IPS DF 6.9 (cell line): ENCODE data around the gene ZNF224.
"Not testable (repeated sequence)": the region's sequence is repeated elsewhere in the genome, so short reads cannot be mapped to it uniquely, and the experiment has no call there.

ENCODE experiments used
- DNase-seq: peaks from one replicate; pipeline ENCODE4 v3.0.0-alpha.2; 2013; ENCODE audit warnings: low read depth, low spot score
- H3K27ac ChIP-seq: one replicate; pipeline ENCODE4 v1.5.1; 2013; ENCODE audit warnings: low read length, control low read depth
- H3K27me3 ChIP-seq: 2 replicates; pipeline ENCODE4 v1.6.1; 2013; ENCODE audit warnings: mild to moderate bottlenecking, low read length; ENCODE audit not compliant: control insufficient read depth, insufficient read depth
- H3K36me3 ChIP-seq: 2 replicates; pipeline ENCODE4 v1.6.1; 2013; ENCODE audit warnings: low read length; ENCODE audit not compliant: control insufficient read depth, insufficient read depth
- H3K4me1 ChIP-seq: 2 replicates; pipeline ENCODE4 v1.6.1; 2013; ENCODE audit warnings: low read length; ENCODE audit not compliant: control insufficient read depth, insufficient read depth
- H3K4me3 ChIP-seq: 2 replicates; pipeline ENCODE4 v1.5.1; 2013; ENCODE audit warnings: mild to moderate bottlenecking, low read length
- H3K9me3 ChIP-seq: 2 replicates; pipeline ENCODE4 v1.6.1; 2013; ENCODE audit warnings: low read length, inconsistent platforms; ENCODE audit not compliant: control insufficient read depth, insufficient read depth
- WGBS: extraction: QIAGEN DNeasy Blood & Tissue Kit; methylation state at CpG from one replicate; pipeline ENCODE4 v1.1.7; 2013; ENCODE audit warnings: mixed read lengths, missing lambda C conversion rate; ENCODE audit not compliant: insufficient read length, insufficient coverage; 5-methylcytosine and 5-hydroxymethylcytosine counted together

Gene ZNF224

DNA sequence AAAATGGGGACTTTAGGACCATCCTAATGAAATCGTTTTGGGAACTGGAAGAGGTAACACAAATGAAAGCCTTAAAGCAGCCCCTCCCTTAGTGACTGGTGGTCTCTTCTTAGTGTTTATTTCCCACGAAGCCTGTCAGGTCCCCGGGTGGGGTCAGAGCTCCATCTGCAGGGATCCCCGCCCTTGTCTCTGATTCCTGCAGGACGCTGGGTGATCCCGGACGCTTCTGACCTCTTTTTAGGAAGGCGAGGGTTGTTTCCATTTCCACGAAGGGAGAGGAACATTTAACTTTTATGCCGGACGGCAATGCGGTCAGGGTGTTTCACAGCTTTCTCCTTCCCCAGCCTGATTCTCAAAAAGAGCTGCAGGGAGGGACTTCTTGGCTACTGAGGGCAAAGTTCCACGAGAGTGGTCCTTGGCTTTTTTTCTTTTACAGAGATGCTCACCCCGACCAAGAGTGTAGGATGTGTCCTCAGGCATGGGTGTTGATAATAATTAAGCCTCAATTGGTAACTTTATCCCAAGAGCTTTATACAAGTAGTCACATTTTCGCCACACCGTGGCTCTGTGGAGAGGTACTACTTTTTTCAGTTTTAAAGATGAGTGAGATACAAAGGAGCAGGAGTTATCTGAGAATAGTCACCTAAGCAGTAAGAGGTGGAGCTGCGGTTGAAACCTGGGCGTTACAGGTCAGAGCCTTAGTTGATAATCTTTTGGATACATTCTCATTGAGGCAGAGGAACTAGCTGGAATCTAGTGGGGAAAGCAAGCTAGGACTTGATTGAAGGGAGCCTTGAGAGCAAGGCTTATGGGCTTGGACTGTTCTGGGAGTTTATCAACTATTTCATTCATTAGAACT lies 21.4 kb upstream of the ZNF224 start:
- no peaks in the 10 kb centered on the region for H3K36me3 ChIP-seq
- WGBS, result no CpG with 5 or more reads among the region's 18 CpGs
- DNase-seq, result no peak

DNA sequence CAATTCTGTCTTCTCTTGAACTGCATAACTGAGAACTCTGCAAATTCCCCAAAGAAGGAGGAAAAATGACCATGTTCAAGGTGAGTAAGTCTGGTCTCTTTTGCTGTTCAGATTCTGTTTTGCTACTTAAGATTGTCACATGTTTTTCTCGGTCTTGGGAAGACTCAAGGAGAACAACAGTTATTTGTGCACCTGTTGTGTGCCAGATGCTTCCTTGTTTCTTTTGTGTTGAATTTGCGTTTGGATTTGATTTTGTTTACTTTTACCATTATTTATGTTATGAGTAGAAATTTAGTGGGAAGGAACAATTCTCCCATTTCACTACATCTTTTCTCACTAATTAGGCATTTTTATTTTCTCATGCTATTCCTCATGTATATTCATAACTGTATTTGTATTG lies 17.8 kb upstream of the ZNF224 start:
- WGBS, result no CpG with 5 or more reads among the region's 2 CpGs
- Histone ChIP-seq H3K4me1 (no peaks in the 10 kb centered on the region; the same call in 1 of the 2 replicates), H3K36me3 (no peaks in the 10 kb centered on the region), H3K4me3 (no peak overlapping the region), H3K9me3 (no peaks in the 10 kb centered on the region), H3K27ac (no peak overlapping the region), H3K27me3 (no peaks in the 10 kb centered on the region)
- DNase-seq, result no peak

More for the DNA sequence above, 21.4 kb upstream of the ZNF224 start:
- Histone ChIP-seq H3K4me1 (no peaks in the 10 kb centered on the region; the same call in 1 of the 2 replicates), H3K27me3 (no peaks in the 10 kb centered on the region), H3K4me3 (peak overlapping the region; percentile 52; the same call in 1 of the 2 replicates), H3K27ac (no peak overlapping the region), H3K9me3 (no peaks in the 10 kb centered on the region)

DNA sequence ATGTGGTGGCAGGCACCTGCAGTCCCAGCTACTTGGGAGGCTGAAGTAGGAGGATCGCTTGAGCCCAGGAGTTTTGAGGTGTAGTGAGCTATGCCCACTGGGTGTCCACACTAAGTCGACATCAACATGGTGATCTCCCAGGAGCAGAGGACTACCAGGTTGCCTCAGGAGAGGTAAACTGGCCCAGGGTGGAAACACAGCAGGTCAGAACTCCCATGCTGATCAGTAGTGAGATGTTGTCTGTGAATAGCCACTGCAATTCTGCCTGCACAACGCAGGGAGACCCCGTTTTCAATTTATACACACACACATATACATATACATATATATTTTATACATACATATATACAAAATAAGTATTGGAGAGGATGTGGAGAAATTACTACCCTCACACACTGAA lies 2.1 kb upstream of the ZNF224 start:
- no CpG with 5 or more reads among the region's 4 CpGs for WGBS
- H3K4me3 ChIP-seq, result no peak overlapping the region
- no peaks in the 10 kb centered on the region for H3K36me3 ChIP-seq
- H3K4me1 ChIP-seq, result no peaks in the 10 kb centered on the region
- DNase-seq, result no peak
- H3K27me3 ChIP-seq, result no peaks in the 10 kb centered on the region
- H3K27ac ChIP-seq, result no peak overlapping the region
- H3K9me3 ChIP-seq, result 0 out of 2 replicates have a peak, but pooled peaks cover 1% of the 10 kb centered on the region

DNA sequence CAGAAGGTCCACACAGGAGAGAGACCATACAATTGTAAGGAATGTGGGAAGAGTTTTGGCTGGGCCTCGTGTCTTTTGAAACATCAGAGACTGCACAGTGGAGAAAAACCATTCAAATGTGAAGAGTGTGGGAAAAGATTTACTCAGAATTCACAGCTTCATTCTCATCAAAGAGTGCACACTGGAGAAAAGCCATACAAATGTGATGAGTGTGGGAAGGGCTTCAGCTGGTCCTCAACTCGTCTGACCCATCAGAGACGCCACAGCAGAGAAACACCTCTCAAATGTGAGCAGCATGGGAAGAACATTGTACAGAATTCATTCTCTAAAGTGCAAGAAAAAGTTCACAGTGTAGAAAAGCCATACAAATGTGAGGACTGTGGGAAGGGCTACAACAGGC lies 13.6 kb downstream of the ZNF224 start:
- no peaks in the 10 kb centered on the region for H3K4me1 ChIP-seq

DNA sequence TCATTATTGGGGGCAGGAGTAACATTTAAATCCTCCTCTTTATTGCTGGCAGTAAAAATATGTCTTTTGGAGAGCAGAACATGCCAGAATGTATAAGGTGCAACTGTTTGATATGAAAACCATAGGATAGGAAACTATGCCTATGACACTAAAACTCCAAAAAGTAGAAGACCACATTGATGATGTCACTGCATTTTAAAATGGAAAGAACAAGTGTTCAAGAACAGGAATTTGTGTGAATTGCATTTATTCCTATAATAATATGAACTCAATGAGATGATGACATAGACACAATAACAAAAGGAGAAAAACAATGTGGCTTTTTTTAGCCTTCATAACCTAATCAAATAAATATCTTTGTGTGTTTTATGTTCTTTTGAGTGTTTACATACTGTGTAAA lies 15.3 kb downstream of the ZNF224 start:
- Histone ChIP-seq H3K9me3 (peaks cover 4% of the 10 kb centered on the region), H3K27ac (no peak overlapping the region), H3K4me1 (no peaks in the 10 kb centered on the region), H3K36me3 (peaks cover 16% of the 10 kb centered on the region; the same call in 1 of the 2 replicates), H3K27me3 (no peaks in the 10 kb centered on the region), H3K4me3 (no peak overlapping the region)
- DNase-seq, result no peak

More for the DNA sequence above, 13.6 kb downstream of the ZNF224 start:
- no peak for DNase-seq
- no peak overlapping the region for H3K4me3 ChIP-seq
- WGBS, result no CpG with 5 or more reads among the region's 3 CpGs
- peaks cover 16% of the 10 kb centered on the region; the same call in 1 of the 2 replicates for H3K36me3 ChIP-seq
- no peak overlapping the region for H3K27ac ChIP-seq
- H3K27me3 ChIP-seq, result no peaks in the 10 kb centered on the region
- peaks cover 4% of the 10 kb centered on the region for H3K9me3 ChIP-seq

DNA sequence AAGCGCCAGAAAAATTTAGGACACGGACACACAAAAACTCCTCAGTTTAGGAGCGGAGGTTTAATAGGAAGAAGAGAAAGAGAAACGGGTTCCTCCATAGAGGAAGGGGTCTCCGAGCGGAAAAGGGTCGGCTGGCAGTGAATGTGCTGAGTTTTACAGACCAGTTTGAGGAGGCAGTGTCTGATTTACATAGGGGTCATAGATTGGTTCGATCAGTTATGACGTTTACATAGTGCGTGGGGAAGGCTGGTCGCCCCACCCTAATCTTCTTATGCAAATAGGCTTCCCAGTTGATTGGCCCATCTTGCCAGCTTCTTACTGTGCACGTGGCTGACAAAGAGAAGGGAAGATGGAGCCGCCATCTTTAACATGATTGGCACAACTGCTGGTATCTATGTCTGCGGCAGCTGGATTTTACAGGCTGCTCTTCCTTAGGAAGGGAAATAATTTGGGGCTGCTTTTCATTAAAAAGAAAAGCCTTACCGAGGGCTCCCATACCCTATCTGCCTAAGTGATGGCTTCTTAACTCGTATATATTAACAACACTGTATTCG lies 17.8 kb downstream of the ZNF224 start:
- H3K27me3 ChIP-seq, result no peaks in the 10 kb centered on the region
- no CpG with 5 or more reads among the region's 17 CpGs for WGBS
- no peaks in the 10 kb centered on the region for H3K4me1 ChIP-seq
- H3K9me3 ChIP-seq, result peaks cover under 1% of the 10 kb centered on the region; the same call in 1 of the 2 replicates
- H3K27ac ChIP-seq, result no peak overlapping the region
- DNase-seq, result peak; percentile 80
- peak overlapping the region; percentile 49; the same call in 1 of the 2 replicates for H3K4me3 ChIP-seq
- H3K36me3 ChIP-seq, result peaks cover 8% of the 10 kb centered on the region; the same call in 1 of the 2 replicates

DNA sequence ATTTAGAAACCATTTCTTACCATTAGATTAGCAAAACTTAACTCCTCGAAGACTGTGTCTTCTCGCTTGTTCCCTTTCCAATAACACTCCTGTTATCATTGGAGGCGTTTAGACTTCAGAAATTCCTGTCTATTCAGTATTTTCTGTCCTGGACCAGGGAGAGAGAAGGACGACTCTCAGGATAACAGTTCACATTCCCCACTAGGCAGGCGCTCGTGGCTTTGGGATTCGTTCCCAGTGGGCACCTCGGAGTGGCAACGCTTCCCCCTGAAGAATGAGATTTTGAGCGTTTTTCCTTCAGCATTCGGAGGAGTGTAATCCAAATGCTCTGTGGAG lies 18.6 kb downstream of the ZNF224 start:
- H3K36me3 ChIP-seq, result peaks cover 3% of the 10 kb centered on the region; the same call in 1 of the 2 replicates
- H3K4me3 ChIP-seq, result peak overlapping the region; percentile 64; the same call in 1 of the 2 replicates
- WGBS, result no CpG with 5 or more reads among the region's 11 CpGs
- H3K27ac ChIP-seq, result no peak overlapping the region
- no peaks in the 10 kb centered on the region; the same call in 1 of the 2 replicates for H3K9me3 ChIP-seq
- no peak for DNase-seq
- H3K27me3 ChIP-seq, result no peaks in the 10 kb centered on the region
- no peaks in the 10 kb centered on the region for H3K4me1 ChIP-seq

DNA sequence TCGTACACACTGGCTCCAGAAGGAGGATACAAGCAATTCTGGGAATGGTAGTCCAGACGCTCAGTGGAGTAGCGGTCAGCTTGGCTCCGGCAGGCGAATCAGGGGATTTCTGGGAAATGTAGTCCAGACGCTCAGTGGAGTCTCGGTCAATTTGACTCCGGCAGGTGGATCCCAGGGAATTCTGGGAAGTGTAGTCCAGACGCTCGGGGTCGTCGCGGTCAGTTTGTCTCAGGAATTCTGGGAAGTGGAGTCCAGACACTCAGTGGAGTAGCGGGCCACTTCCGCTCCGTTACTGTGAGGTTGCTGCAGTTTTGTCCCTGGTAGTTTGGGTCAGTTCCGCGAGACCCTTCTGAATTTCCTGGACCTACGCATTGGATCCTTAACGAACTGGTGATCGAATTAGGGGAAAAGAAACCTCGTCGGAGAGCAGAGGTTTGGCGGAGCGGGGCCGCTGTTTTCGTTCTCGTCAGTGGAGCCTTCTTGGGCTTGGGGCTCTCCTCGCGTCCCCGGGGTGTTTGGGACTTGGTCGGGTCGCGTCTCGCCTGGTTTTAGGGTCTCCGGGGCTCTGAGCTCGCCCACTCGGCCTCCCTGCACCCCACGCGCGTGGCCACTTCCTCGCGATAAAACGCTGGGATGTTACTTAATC lies 19.1 kb downstream of the ZNF224 start, which contains the start of gene ZNF225:
Gene ZNF225, plus strand, starts transcription at position 262 of the 646 bp plus-strand sequence. CDS start 2,429 bp downstream, outside the sequence.
- peak within 1 kb of the TSS; percentile 89 for H3K4me3 ChIP-seq
- DNase-seq, result peak; percentile 99
- no CpG with 5 or more reads among the region's 44 CpGs for WGBS
- no peaks in the 10 kb centered on the region for H3K27me3 ChIP-seq
- H3K36me3 ChIP-seq, result peaks cover 2% of the 10 kb centered on the region; the same call in 1 of the 2 replicates
- H3K4me1 ChIP-seq, result no peaks in the 10 kb centered on the region
- H3K27ac ChIP-seq, result no peak within 1 kb of the TSS
- H3K9me3 ChIP-seq, result no peaks in the 10 kb centered on the region; the same call in 1 of the 2 replicates

DNA sequence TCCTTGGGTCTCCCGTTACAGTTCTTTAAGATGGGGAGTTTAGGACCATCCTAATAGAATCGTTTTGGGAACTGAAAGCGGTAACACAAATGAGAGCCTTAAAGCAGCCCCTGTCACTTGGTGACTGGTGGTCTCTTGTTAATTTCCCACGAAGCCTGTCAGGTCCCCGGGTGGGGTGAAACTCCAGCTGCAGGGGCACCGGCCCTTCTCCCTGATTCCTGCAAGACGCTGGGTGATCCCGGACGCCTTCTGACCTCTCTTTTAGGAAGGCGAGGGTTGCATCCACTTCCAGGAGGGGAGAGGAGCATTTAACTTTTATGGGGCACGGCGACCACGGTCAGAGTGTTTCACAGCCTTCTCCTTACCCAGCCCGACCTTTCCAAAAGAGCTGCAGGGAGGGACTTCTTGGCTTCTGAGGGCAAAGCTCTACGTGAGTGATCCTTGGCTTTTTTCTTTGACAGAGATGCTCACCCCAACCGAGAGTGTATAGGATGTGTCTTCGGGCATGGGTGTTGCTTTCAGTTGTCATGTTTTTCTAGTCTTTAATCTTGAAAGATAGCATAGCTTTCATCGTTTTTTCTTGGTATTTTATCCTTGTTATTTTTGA lies 19.7 kb downstream of the ZNF224 start:
- peak overlapping the region; percentile 89 for H3K4me3 ChIP-seq
- H3K9me3 ChIP-seq, result no peaks in the 10 kb centered on the region
- H3K27ac ChIP-seq, result no peak overlapping the region
- H3K4me1 ChIP-seq, result no peaks in the 10 kb centered on the region
- H3K36me3 ChIP-seq, result peaks cover 5% of the 10 kb centered on the region; the same call in 1 of the 2 replicates
- DNase-seq, result no peak
- no peaks in the 10 kb centered on the region for H3K27me3 ChIP-seq
- no CpG with 5 or more reads among the region's 18 CpGs for WGBS

DNA sequence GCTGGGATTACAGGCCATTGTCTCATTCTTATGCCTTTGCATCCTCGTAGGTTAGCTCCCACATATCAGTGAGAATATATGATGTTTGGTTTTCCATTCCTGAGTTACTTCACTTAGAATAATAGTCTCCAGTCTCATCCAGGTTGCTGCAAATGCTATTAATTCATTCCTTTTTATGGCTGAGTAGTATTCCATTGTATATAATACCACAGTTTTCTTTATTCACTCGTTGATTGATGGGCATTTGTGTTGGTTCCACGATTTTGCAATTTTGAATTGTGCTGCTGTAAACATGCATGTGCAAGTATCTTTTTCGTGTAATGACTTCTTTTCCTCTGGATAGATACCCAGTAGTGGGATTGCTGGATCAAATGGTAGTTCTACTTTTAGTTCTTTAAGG lies 27.0 kb downstream of the ZNF224 start:
- not testable (repeated sequence) for H3K4me3 ChIP-seq, H3K4me1 ChIP-seq, H3K27me3 ChIP-seq, H3K36me3 ChIP-seq, DNase-seq, H3K9me3 ChIP-seq, H3K27ac ChIP-seq
- no CpG with 5 or more reads among the region's 4 CpGs for WGBS
